Heart right ventricle (tissue), 16 donors: ENCODE measurements around the gene ARHGAP1. TPM values are rescaled to one million over a fixed set of nuclear protein-coding genes. Genes with fewer than 3 reads are reported as not detected.

Source experiments
- ATAC-seq, 8 donors: fragments of 200-7000 bp; cut with Tn5 transposase; one replicate each; pipeline ENCODE4 v1.9.1; 2020; ENCODE audit warnings: mild to moderate bottlenecking in 8 of 8, moderate library complexity in 8 of 8, moderate number of reproducible peaks in 1 of 8
- DNase-seq, 2 donors: peaks; one replicate each; pipeline ENCODE4 v3.0.0-alpha.2; 2020
- H3K27ac ChIP-seq, 10 donors: fragments of 200-600 bp; sonication (generic) in 2 of 10; one replicate each; pipeline versions ENCODE4 v1.5.0 to v1.8.0; 2020 to 2022; ENCODE audit warnings: mild to moderate bottlenecking in 3 of 10
- H3K27me3 ChIP-seq, 7 donors: fragments of 200-600 bp; one replicate each; pipeline ENCODE4 v1.8.0; 2021 to 2022; ENCODE audit warnings: mild to moderate bottlenecking in 2 of 7
- H3K36me3 ChIP-seq, 9 donors: fragments of 200-600 bp; sonication (generic) in 1 of 9; one replicate each; pipeline versions ENCODE4 v1.5.0 to v1.8.0; 2020 to 2022; ENCODE audit warnings: mild to moderate bottlenecking in 2 of 9
- H3K4me1 ChIP-seq, 9 donors: fragments of 200-600 bp; sonication (generic) in 1 of 9; one replicate each; pipeline versions ENCODE4 v1.5.0 to v1.8.0; 2020 to 2022; ENCODE audit warnings: mild to moderate bottlenecking in 4 of 9
- H3K4me3 ChIP-seq, 10 donors: fragments of 200-600 bp; sonication (generic) in 2 of 10; one replicate each; pipeline versions ENCODE4 v1.5.0 to v1.8.0; 2020 to 2022; ENCODE audit warnings: mild to moderate bottlenecking in 7 of 10, moderate library complexity in 2 of 10
- H3K9me3 ChIP-seq, 11 donors: fragments of 200-600 bp in 10 of 11; sonication (generic) in 2 of 11; one replicate each; pipeline versions ENCODE4 v1.5.0 to v1.8.0; 2013 to 2022; ENCODE audit warnings: mild to moderate bottlenecking in 2 of 11, control low read depth in 1 of 11, moderate library complexity in 1 of 11
- CTCF ChIP-seq, 9 donors: fragments of 200-600 bp; sonication (generic) in 2 of 9; IDR thresholded peaks; one replicate each; pipeline versions ENCODE4 v1.5.0 to v1.8.0; 2021 to 2022; ENCODE audit warnings: antibody characterized with exemption in 9 of 9, mild to moderate bottlenecking in 5 of 9, moderate library complexity in 1 of 9
- WGBS, 2 donors: extraction: QIAGEN DNeasy Blood & Tissue Kit; methylation state at CpG; one replicate each; pipeline ENCODE4 v1.1.7; 2013; ENCODE audit warnings: inconsistent platforms in 1 of 2; 5-methylcytosine and 5-hydroxymethylcytosine counted together
- intact Hi-C, 10 donors: fragments of 100-400 bp; cut with DNase I; formaldehyde crosslinking; loops; one replicate each; pipeline versions ENCODE4 v1.11.1 to v1.14.2; 2022
- polyA plus RNA-seq, 2 donors: library from polyadenylated mRNA; stranded (reverse); fragments of 200-250 nt; gene quantifications; one replicate each; pipeline ENCODE4 v1.2.3, GENCODE V29; 2013
- total RNA-seq, 10 donors: library from RNA; stranded (reverse); fragmentation: NEBNext Ultra II Directional in 3 of 10; extraction: Animal tissue kit (Norgen Biotek cat#: 25700) in 3 of 10; gene quantifications; one replicate each; pipeline versions ENCODE4 v1.2.1 to v1.2.4, GENCODE V29; 2021 to 2023
- donor health status: Arrhythmogenic right ventricular cardiomyopathy.
- donor health status: ischemic (EF 13 %, LVEDD 7.1; RV severe dilation, severe dysfunction).
- donor health status: healthy with polysubstance abuse.
- donor health status: DM: no; HTN: yes; CAD: no.
- donor health status: DM: no; HTN: no; CAD: no.
- donor health status: ischemic (EF 25% LVEDD 6.9; RV normal size, moderate dysfunction).
- donor health status: ischemic (EF 25% LVEDD 5.7; RV mildly dilated, moderate dysfunction).
- donor health status: healthy.
- donor health status: DM: yes; HTN: yes; CAD: no.
- donor health status: Ischemic cardiomyopathy.
- donor health status: ischemic (EF 35%, LVEDD 5.7; RV mildly dilated, moderate dysfunction).
- donor health status: nonischemic (EF 11% LVEDD 7.7; RV severe dilation, severe dysfunction).
- donor health status: DM: yes; HTN: yes; CAD: no.
- donor health status: PGD.
- donor health status: ischemic (EF 29% LVEDD 5.4; RV normal size, mild dysfunction).
- donor health status: nonischemic (EF 23%, LVEDD 6.1; RV moderate dilation, normal function).

ARHGAP1 gene
- total and polyA plus RNA-seq, 12 donors = 28.4 to 268 (median 124) TPM

GRCh38 chr11:46655631-46656030, 44.8 kb downstream of the ARHGAP1 start:
- H3K27ac ChIP-seq = peak overlapping the region in 2 of 10 donors; percentile 21 to 44
- H3K27me3 ChIP-seq = no peaks in the 10 kb centered on the region
- H3K4me1 ChIP-seq = peaks cover 3 to 25% (median 15%) of the 10 kb centered on the region in 9 donors
- ATAC-seq (no peak), DNase-seq (no peak)
- 80 to 81% methylated on average over 4 of the region's 4 CpGs for WGBS, 2 donors
- peaks cover 0 to 100% (median 70%) of the 10 kb centered on the region in 9 donors for H3K36me3 ChIP-seq
- intact Hi-C loops = no loop called here
- no peak for TF ChIP-seq CTCF (IDR thresholded peaks at IDR 0.05)
- H3K9me3 ChIP-seq = no peaks in the 10 kb centered on the region
- H3K4me3 ChIP-seq = no peak overlapping the region

- intact Hi-C loops = loop anchor here in 1 of 10 donors (2.0 kb wide), 1 partner anchor 48 kb away; no protein-coding TSS in a partner anchor
- TF ChIP-seq CTCF (IDR thresholded peaks at IDR 0.05) = no peak
- Histone ChIP-seq H3K36me3 (peaks cover 0 to 96% (median 41%) of the 10 kb centered on the region in 9 donors), H3K9me3 (no peaks in the 10 kb centered on the region), H3K4me3 (peak overlapping the region in 1 of 10 donors; percentile 5), H3K27ac (peak overlapping the region; percentile 39 to 85 (median 76)), H3K27me3 (no peaks in the 10 kb centered on the region), H3K4me1 (peaks cover 2 to 38% (median 24%) of the 10 kb centered on the region in 9 donors)
- 7 to 35% methylated on average over 2 of the region's 2 CpGs for WGBS, 2 donors
- DNase-seq = peak in 1 of 2 donors; percentile 84
- peak; percentile 66 to 97 (median 94) for ATAC-seq
Measured at GRCh38 chr11:46649180-46649738, 51.2 kb downstream of the ARHGAP1 start.

- no peaks in the 10 kb centered on the region for H3K27me3 ChIP-seq
- H3K36me3 ChIP-seq = peaks cover 0 to 83% (median 31%) of the 10 kb centered on the region in 9 donors
Measured at GRCh38 chr11:46643986-46644385, 56.4 kb downstream of the ARHGAP1 start.

GRCh38 chr11:46643531-46643930, 56.9 kb downstream of the ARHGAP1 start:
- Histone ChIP-seq H3K27ac (no peak overlapping the region), H3K4me1 (peaks cover 2 to 12% (median 8%) of the 10 kb centered on the region in 9 donors), H3K4me3 (no peak overlapping the region), H3K9me3 (no peaks in the 10 kb centered on the region), H3K27me3 (no peaks in the 10 kb centered on the region), H3K36me3 (peaks cover 0 to 87% (median 31%) of the 10 kb centered on the region in 9 donors)
- WGBS, 2 donors = 79 to 95% methylated on average over 3 of the region's 3 CpGs
- intact Hi-C loops = no loop called here
- no peak for TF ChIP-seq CTCF (IDR thresholded peaks at IDR 0.05)
- ATAC-seq = no peak
- DNase-seq = no peak

More at GRCh38 chr11:46643986-46644385, 56.4 kb downstream of the ARHGAP1 start:
- Histone ChIP-seq H3K4me1 (peaks cover 2 to 17% (median 12%) of the 10 kb centered on the region in 9 donors), H3K9me3 (no peaks in the 10 kb centered on the region), H3K27ac (no peak overlapping the region), H3K4me3 (no peak overlapping the region)
- ATAC-seq (no peak), DNase-seq (no peak)
- intact Hi-C loops = no loop called here
- TF ChIP-seq CTCF (IDR thresholded peaks at IDR 0.05) = no peak
